ENCODE data around the gene GLRA3. TPM values are rescaled to one million over a fixed set of nuclear protein-coding genes. Genes with fewer than 3 reads are reported as not detected.

GLRA3 gene
- total and polyA plus RNA-seq, 10 of the 15 experiments (the other 5 are each of a cell fraction or from before 2014, with no cell fraction given), result not detected

GRCh38 chr4:174794543-174795094 lies 34.4 kb downstream of the GLRA3 start (continued):
- no peak for TF ChIP-seq MLLT1 (IDR thresholded peaks at IDR 0.05)
- TF ChIP-seq STAT3 (IDR thresholded peaks at IDR 0.05; ENCODE audit: low read depth, low read length), result no peak
- TF ChIP-seq ZNF274 (IDR thresholded peaks at IDR 0.05; ENCODE audit: insufficient read depth, insufficient read length), result no peak
- TF ChIP-seq REST (IDR thresholded peaks at IDR 0.05; ENCODE audit: low read depth, low read length), result no peak
- TF ChIP-seq PKNOX1 (IDR thresholded peaks at IDR 0.05), result no peak
- no peak for TF ChIP-seq ZNF687 (IDR thresholded peaks at IDR 0.05)
- no peak for TF ChIP-seq USF1 (IDR thresholded peaks at IDR 0.05; ENCODE audit: borderline replicate concordance, extremely low read length, insufficient read depth, low read depth, low read length)
